Kidney glomerular epithelial cell (primary cell): ENCODE measurements around the gene UXS1.

Experiments used
- DNase-seq: peaks from one replicate; lab custom pipeline; 2025; lab: John Stamatoyannopoulos, UW

UXS1 gene

DNA sequence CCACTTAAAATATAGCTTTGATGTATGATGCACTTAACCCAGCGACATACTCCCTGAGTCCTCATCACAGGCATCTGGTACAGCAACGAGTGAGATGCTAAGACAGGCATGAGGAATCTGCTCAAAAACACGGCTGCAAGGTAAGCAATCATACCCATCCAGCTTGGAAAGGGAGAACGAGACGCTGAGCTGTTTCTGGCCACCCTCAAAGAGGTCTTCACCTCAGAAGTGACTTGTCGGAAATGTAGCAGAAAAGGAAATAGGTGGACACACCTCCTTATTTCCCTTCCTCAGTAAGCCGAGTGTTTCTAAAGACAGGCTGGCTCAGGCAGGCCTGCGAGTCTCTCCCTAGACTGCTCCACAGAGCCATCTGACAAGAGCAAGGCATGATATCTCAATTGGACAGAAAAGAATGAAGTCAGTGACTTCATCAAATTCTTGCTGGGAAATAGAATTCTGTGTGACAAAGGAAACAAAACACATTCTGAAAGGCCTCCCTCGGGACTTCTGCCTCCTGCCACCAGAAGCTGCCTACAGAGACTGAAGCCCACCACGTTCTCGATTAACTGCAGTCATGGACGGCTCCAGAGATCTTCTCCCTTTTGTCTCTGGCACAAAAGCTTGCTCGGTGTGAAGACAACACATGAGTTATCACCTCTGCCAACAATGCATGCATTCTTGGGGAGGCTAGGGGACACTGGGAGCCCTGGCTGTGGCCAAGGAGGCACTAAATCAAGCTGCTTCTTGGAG lies 84.3 kb downstream of the UXS1 start:
- no peak for DNase-seq

- no peak for DNase-seq
Observed at GRCh38 chr2:106108791-106109190, 85.3 kb downstream of the UXS1 start.

GRCh38 chr2:106108351-106108750 lies 85.8 kb downstream of the UXS1 start:
- no peak for DNase-seq

DNA sequence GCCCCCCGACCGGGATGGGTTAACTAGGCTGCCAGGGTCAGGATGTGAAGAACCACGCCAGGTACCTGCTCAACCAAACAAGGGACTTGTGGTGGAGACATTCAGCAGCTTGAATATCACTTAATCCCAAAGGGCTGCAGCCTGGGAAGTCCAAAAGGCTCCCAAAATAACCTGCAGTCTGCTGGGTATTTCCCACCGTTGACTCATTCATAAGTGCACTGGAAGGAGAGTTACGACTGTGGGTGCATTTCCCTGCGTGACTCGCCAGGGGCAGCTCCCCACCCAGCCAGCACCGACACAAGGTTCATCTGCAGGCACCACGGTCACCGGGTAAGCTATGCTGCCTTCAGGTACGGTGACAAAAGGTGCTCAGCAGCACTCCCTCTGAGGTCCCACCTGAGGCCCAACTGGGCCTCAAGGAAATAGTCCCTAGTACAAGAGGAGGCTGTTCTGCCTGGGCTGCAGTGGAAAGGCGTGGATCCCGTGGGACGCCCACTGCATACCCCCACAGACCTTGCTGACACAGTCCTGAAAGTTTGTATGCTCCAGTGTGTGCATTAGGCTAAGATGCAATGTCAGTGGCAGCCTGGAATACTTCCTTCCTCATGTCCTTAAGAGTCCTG lies 86.5 kb downstream of the UXS1 start:
- DNase-seq = peak; percentile 44

DNA sequence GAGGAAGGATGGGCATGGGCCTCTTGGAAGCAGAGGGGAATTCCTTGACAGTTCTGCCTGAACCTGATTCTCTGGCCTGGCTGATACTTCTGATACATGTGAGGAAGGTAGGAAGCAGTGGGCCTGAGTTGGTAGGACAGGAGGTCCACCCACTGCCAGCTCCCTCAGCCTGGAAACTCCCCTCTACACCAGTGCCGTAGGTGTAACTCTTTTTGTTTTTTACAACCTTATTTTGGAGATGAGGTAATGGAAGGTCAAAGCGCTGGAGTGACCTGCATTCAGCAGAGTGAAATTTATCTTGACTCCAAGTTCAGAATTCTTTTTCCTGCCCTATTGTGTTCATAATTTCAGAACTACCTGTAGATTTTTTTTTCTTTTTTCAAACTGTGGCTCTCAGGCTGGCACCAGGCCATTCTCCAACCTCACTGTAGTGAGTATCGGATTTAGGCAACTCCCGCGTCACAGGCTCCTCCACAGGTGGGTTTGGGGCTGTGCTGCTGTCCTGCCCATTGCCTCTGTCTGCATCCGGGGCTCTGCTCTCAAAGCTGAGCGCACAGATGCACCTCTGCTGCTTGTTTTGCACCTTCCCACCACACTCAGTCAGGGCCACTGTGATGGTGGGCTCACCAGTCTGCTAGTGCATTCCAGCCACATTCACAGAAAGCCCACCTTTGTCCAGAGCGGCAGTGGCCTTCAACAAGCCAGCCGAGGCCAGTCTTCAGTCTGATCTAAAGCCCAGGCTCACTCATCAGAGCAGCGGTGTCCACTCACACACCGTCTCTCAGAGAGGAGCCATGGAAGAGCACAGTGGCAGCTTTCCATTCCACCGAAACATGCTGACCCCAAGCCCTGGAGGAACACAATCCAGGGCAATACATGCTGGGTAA lies 87.2 kb downstream of the UXS1 start:
- no peak for DNase-seq

GRCh38 chr2:106105151-106105922 lies 88.8 kb downstream of the UXS1 start:
- no peak for DNase-seq

- DNase-seq = peak; percentile 49
Observed at GRCh38 chr2:106104332-106105062, 89.6 kb downstream of the UXS1 start.

DNA sequence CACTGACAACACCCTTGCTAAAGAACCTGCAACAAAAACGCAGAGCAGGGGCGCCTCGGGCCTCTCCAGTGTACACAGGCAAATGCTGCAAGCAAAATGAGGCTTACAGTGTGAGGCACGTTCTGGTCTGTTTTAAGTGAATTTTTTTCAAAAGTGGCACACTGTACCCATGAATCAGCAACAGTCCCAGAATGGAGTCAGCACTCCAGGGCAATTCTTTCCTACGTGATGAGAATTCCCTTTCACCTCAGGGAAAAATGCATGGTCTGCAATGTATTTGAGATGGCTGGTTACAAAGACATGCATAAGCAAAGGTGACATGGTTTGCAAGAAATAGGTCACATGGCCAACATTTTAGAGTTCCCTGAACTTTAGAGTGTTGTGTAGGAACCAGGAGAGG lies 94.4 kb downstream of the UXS1 start:
- DNase-seq = no peak

- no peak for DNase-seq
Observed at GRCh38 chr2:106098664-106099063, 95.4 kb downstream of the UXS1 start.

DNA sequence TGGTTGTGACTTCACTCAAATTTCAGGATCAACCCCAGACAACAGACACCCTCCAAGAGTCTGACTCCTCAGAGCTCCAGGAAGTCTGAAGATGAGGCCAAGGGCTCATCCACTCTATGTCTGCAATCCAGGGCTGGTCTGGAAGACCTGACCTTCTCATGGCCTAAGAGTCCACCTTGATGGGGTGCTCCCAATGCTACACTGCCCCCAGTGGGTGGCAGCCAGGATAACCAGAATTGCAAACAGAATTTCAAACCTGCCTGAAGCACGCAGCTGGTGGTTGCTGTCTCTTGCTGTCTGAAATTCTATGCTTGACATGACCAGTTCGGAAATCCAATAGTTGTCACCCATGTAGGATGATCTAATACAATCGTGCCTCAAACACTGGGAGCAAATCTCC lies 96.0 kb downstream of the UXS1 start:
- DNase-seq = no peak

- DNase-seq = no peak
Observed at GRCh38 chr2:106097038-106098000, 96.8 kb downstream of the UXS1 start.

- no peak for DNase-seq
Observed at GRCh38 chr2:106096299-106097037, 97.6 kb downstream of the UXS1 start.

DNA sequence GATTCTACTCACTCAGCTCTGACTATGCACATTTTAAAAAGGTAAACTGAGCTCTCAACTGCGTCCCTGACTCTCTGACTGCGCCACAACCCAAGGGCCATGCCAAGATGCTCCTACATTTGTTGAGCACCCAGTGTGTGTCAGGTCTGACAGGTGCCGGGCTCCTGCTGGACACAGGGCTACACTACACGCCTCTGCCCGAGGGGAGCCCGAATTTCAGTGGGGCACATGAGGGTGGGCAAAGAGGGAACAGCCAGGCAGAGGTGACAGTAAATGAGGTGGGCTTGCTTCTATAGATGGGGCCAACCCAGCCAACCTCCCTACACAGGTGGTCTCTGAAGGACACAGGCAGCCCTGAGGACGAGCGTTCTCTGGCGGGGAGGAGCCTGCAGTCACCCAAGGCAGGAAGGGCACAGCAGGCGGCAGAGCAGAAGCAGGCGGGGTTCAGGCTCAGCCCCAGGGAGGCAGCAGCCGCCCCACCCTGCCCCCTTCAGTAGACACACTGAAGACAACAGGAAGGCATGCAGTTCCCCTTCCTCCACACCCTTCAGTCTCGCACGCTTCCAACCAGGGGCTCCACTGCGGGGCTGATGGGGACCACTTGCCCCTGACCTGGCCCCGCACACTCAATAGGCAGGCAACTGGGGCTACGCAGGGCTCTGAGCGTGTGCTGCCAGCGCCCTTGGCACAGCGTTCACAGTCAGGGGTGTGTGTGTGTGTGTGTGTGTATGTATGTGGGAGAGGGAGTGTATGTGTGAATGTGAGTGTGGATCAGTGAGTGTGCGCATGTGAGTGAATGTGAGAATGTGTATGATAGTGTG lies 98.4 kb downstream of the UXS1 start:
- no peak for DNase-seq

GRCh38 chr2:106094131-106094841 lies 99.8 kb downstream of the UXS1 start:
- no peak for DNase-seq

- DNase-seq = no peak
Observed at GRCh38 chr2:106090916-106091618, 103.0 kb downstream of the UXS1 start.

DNA sequence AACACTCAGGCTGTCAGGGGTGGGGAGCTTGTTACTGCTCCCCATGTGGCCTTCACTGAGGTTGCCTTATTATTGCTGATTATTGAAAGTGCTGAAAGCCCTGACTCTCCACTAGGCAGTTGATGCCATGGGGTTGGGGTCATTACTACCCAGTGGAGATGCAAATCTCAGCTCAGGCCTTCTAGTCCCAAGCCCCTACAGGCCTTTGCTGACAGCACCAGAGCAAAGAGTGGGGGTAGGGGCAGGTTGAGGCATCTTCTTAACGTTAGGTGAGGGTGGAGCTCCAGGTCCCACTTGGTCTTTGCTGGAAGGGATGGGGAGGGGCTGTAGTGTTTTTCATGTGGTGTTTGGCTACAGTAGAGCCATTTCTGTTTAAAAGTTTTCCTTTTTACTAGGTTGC lies 104.5 kb downstream of the UXS1 start:
- no peak for DNase-seq
